HepG2 (cell line): ENCODE measurements around the gene LRIT1. TPM values are rescaled to one million over a fixed set of nuclear protein-coding genes. Genes with fewer than 3 reads are reported as not detected.
A peak's percentile ranks its signal among the peaks of the same experiment; 100 is the strongest.

Source experiments
- ATAC-seq: fragments of 200-7000 bp; cut with Tn5 transposase; 3 replicates; pipeline ENCODE4 v1.9.1; 2020; ENCODE audit warnings: mild to moderate bottlenecking, moderate library complexity
- BruUV-seq: library from RNA; stranded (reverse); fragments of 400-500 nt; replicated peaks from 2 replicates; lab custom pipeline; 2021; lab: Mats Ljungman, UMichigan
- CTCF ChIA-PET: fragments of 300-600 bp; formaldehyde crosslinking; extraction: SDS; loops from one replicate; lab custom pipeline; 2021; ENCODE audit warnings: low total read pairs, inconsistent platforms, low intra/inter-chr PET ratio; lab: Yijun Ruan, JAX
- POLR2A ChIA-PET: fragments of 350-600 bp; sonication (Branson Sonifier 250); formaldehyde crosslinking; loops from one replicate; lab custom pipeline; 2020; ENCODE audit warnings: antibody characterized with exemption, inconsistent platforms; lab: Yijun Ruan, JAX
- DNase-seq: peaks from one replicate; pipeline ENCODE4 v3.0.0-alpha.2; 2015; ENCODE audit warnings: low spot score
- FAIRE-seq: peaks from 3 replicates; lab custom pipeline; 2011; peaks lifted over from hg19 to GRCh38; lab: Jason Lieb, UNC
- H2AFZ ChIP-seq: one replicate; pipeline ENCODE4 v1.6.1; 2011; ENCODE audit warnings: low read length, inconsistent platforms
- H3K27ac ChIP-seq: fragments of 300-600 bp; 3 replicates; pipeline ENCODE4 v1.8.0; 2011; ENCODE audit warnings: mixed run types, mild to moderate bottlenecking, mixed read lengths, low read length, inconsistent platforms; ENCODE audit not compliant: insufficient read depth; ENCODE audit errors: extremely low read length
- H3K27me3 ChIP-seq, 2 experiments: fragments of 200-600 bp in 1 of 2; 2 replicates in 1 of 2; 3 replicates in 1 of 2; pipeline versions ENCODE4 v1.6.0 to v1.8.0; 2011; ENCODE audit warnings: low read length in 2 of 2, mild to moderate bottlenecking in 2 of 2, moderate library complexity in 2 of 2, inconsistent platforms in 1 of 2; ENCODE audit not compliant: insufficient read depth in 2 of 2, control insufficient read depth in 1 of 2
- H3K36me3 ChIP-seq, 2 experiments: fragments of 200-600 bp in 1 of 2; replicated peaks in 1 of 2; 2 replicates in 1 of 2; 3 replicates in 1 of 2; pipeline versions ENCODE4 v1.5.1 to v1.8.0; 2011; ENCODE audit warnings: low read length in 2 of 2, inconsistent platforms in 1 of 2; ENCODE audit not compliant: insufficient read depth in 2 of 2, control insufficient read depth in 1 of 2
- H3K4me1 ChIP-seq: 2 replicates; pipeline ENCODE4 v1.5.1; 2012; ENCODE audit warnings: low read length, inconsistent platforms; ENCODE audit not compliant: insufficient read depth
- H3K4me2 ChIP-seq: 2 replicates; pipeline ENCODE4 v1.6.0; 2011; ENCODE audit warnings: low read depth, low read length, inconsistent platforms
- H3K4me3 ChIP-seq, 3 experiments: fragments of 200-600 bp in 1 of 3; sonication (generic), shearing (Covaris generic) in 1 of 3; replicated peaks in 1 of 3; 2 replicates each; pipeline ENCODE4 v1.5.1; 2011 to 2016; ENCODE audit warnings: low read length in 3 of 3, inconsistent platforms in 2 of 3, low read depth in 2 of 3, mild to moderate bottlenecking in 2 of 3, control low read depth in 1 of 3, mixed read lengths in 1 of 3; ENCODE audit not compliant: insufficient read depth in 1 of 3
- H3K79me2 ChIP-seq: one replicate; pipeline ENCODE4 v1.6.1; 2011; ENCODE audit warnings: low read length, inconsistent platforms; ENCODE audit not compliant: insufficient read depth
- H3K9ac ChIP-seq: 2 replicates; pipeline ENCODE4 v1.6.0; 2011; ENCODE audit warnings: mild to moderate bottlenecking, low read depth, low read length, inconsistent platforms; ENCODE audit not compliant: insufficient read depth
- H3K9me3 ChIP-seq: 2 replicates; pipeline ENCODE4 v1.5.1; 2012; ENCODE audit warnings: mild to moderate bottlenecking, low read length
- H4K20me1 ChIP-seq: 2 replicates; pipeline ENCODE4 v1.6.0; 2011; ENCODE audit warnings: inconsistent platforms, mild to moderate bottlenecking, low read length, moderate library complexity; ENCODE audit not compliant: insufficient read depth
- HNRNPLL ChIP-seq: fragments of 200-400 bp; formaldehyde crosslinking; IDR thresholded peaks from 2 replicates; pipeline ENCODE4 v1.6.1; 2017; ENCODE audit warnings: mild to moderate bottlenecking, low read depth, low read length; ENCODE audit not compliant: poor library complexity, severe bottlenecking
- ZNF296 ChIP-seq: sonication (generic); formaldehyde crosslinking; conservative IDR thresholded peaks from 2 replicates; pipeline ENCODE4 v1.5.0; 2020; ENCODE audit warnings: mild to moderate bottlenecking, missing genetic modification reagents
- WGBS: methylation state at CpG from one replicate; pipeline ENCODE4 v1.1.6; 2017; ENCODE audit warnings: low lambda C conversion rate; 5-methylcytosine and 5-hydroxymethylcytosine counted together
- in situ Hi-C: cut with HindIII; loops from 2 replicates; pipeline ENCODE4 v1.10.0; 2017; ENCODE audit warnings: low pct_unique_long_range_greater_than_20kb; ENCODE audit not compliant: extremely low pct_ligation_motif_present
- intact Hi-C: fragments of 100-400 bp; cut with micrococcal nuclease; formaldehyde crosslinking; loops from one replicate; pipeline ENCODE4 v1.10.0; 2022; ENCODE audit not compliant: unreplicated experiment
- polyA plus RNA-seq, 8 experiments: library from polyadenylated mRNA; depleted of rRNA in 3 of 8; stranded (reverse) in 7 of 8; unstranded in 1 of 8; fragments of >200 nt; fragmentation: Illumina TruSeq in 4 of 8; extraction: Trizol in 4 of 8; gene quantifications; 2 replicates each; pipeline versions ENCODE4 v1.2.1 to v1.2.3, GENCODE V29; 2011 to 2016; ENCODE audit warnings: low read depth in 4 of 8, missing spikeins in 1 of 8, mixed read lengths in 1 of 8; ENCODE audit not compliant: insufficient read depth in 1 of 8
- total RNA-seq, 5 experiments: library from RNA; depleted of rRNA; stranded (reverse); fragments of >200 nt; fragmentation: Illumina TruSeq; extraction: Trizol; gene quantifications; 2 replicates each; pipeline ENCODE4 v1.2.3, GENCODE V29; 2016; ENCODE audit warnings: low read depth in 1 of 5
- TF ChIP-seq, protein P1 (sequence below): IDR thresholded peaks from 2 replicates; pipeline ENCODE4 v1.6.1; 2016
- TF ChIP-seq, protein P2 (sequence below): sonication (generic); formaldehyde crosslinking; IDR thresholded peaks from 2 replicates; pipeline ENCODE4 v1.8.1; 2023; ENCODE audit warnings: missing genetic modification reagents, mild to moderate bottlenecking, borderline replicate concordance
- TF ChIP-seq, protein P3 (sequence below): sonication (generic); formaldehyde crosslinking; IDR thresholded peaks from 2 replicates; pipeline ENCODE4 v1.5.0; 2020; ENCODE audit warnings: mild to moderate bottlenecking, missing genetic modification reagents, borderline replicate concordance

Gene LRIT1
- total and polyA plus RNA-seq, 2 of the 13 experiments (the other 11 are each of a cell fraction or from before 2014, with no cell fraction given), result not detected

DNA sequence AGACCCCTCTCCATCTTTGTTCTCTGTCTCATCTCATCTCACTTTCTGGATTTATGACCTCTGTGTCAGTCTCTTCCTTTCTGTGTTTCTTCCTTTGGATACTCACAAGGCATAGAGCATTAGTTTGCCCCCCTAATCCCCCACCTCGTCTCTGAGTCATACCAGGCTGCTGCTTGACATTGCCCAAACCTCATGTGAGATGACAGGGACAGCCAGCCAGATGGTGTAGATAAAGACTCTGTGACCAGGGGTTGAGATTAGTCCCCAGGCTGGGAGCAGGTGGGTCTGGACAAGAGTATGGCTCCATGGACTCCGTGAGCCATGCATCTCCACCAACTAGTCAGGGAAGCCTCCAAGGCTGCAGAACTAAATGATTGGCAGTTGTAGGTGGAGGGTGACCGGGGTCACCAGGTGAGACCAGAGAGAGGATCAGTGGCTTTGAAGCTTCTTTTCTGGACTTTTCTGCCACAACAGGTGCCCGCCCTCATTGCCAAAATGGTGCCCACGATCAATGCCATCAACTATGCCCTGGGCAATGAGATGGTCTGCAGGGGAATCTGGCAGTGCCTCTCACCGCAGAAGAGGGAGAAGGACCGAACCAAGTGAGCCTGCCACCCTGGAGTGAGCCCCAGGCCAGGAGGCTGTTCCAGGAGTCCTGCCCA is 16.8 kb upstream of the LRIT1 start (continued):
- TF ChIP-seq, protein P1, sequence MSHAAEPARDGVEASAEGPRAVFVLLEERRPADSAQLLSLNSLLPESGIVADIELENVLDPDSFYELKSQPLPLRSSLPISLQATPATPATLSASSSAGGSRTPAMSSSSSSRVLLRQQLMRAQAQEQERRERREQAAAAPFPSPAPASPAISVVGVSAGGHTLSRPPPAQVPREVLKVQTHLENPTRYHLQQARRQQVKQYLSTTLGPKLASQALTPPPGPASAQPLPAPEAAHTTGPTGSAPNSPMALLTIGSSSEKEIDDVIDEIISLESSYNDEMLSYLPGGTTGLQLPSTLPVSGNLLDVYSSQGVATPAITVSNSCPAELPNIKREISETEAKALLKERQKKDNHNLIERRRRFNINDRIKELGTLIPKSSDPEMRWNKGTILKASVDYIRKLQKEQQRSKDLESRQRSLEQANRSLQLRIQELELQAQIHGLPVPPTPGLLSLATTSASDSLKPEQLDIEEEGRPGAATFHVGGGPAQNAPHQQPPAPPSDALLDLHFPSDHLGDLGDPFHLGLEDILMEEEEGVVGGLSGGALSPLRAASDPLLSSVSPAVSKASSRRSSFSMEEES (CRISPR knock-in tag), result no peak
- TF ChIP-seq ZNF296 (CRISPR knock-in tag), result no peak
- TF ChIP-seq, protein P2, sequence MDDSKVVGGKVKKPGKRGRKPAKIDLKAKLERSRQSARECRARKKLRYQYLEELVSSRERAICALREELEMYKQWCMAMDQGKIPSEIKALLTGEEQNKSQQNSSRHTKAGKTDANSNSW (CRISPR knock-in tag), result no peak

DNA sequence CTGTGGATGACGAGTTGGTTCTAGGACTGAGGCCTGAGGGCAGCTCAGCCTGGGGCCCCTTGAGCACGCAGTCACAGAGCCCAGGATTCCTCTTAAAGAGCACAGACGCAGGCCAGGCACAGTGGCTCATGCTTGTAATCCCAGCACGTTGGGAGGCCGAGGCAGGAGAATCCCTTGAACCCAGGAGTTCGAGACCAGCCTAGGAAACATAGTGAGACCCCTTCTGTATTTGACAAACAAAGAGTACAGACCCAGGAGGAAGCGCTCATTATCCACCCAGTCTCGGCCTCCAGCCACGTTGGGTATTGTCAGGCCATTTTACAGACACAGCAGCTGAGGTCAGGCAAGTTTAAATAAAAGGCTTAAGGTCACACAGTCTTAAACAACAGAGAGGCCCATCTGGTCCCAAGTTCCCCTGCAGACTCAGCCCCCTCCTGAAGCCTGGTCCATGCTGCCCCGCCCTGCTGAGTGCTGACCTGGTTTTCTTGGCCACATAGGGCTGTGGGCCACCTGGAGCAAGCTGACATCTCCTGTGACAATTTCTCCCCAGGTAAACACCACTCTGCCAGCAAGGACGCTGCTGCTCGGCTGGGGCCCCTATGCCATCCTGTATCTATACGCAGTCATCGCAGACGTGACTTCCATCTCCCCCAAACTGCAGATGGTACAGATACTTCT is 16.1 kb upstream of the LRIT1 start:
- Histone ChIP-seq H3K27ac (no peak overlapping the region), H2AFZ (no peak overlapping the region), H3K4me3 (0 out of 6 replicates have a peak overlapping the region, but pooled peaks of 1 of the 3 experiments have one; percentile 50), H3K9me3 (no peaks in the 10 kb centered on the region), H3K4me2 (peak overlapping the region; percentile 50; the same call in 1 of the 2 replicates), H4K20me1 (no peaks in the 10 kb centered on the region), H3K27me3 (peaks cover 2 to 6% of the 10 kb centered on the region in 2 experiments; a peak in 4 of 5 replicates), H3K9ac (no peak overlapping the region), H3K36me3 (no peaks in the 10 kb centered on the region), H3K79me2 (no peaks in the 10 kb centered on the region), H3K4me1 (peaks cover 9% of the 10 kb centered on the region)
- DNase-seq (no peak), FAIRE-seq (no peak), ATAC-seq (no peak; the same call in 2 of the 3 replicates)
- in situ Hi-C loops, result no loop called here
- POLR2A ChIA-PET, result no interaction called here
- WGBS, result 74% methylated on average over 10 of the region's 15 CpGs
- TF ChIP-seq, protein P3, sequence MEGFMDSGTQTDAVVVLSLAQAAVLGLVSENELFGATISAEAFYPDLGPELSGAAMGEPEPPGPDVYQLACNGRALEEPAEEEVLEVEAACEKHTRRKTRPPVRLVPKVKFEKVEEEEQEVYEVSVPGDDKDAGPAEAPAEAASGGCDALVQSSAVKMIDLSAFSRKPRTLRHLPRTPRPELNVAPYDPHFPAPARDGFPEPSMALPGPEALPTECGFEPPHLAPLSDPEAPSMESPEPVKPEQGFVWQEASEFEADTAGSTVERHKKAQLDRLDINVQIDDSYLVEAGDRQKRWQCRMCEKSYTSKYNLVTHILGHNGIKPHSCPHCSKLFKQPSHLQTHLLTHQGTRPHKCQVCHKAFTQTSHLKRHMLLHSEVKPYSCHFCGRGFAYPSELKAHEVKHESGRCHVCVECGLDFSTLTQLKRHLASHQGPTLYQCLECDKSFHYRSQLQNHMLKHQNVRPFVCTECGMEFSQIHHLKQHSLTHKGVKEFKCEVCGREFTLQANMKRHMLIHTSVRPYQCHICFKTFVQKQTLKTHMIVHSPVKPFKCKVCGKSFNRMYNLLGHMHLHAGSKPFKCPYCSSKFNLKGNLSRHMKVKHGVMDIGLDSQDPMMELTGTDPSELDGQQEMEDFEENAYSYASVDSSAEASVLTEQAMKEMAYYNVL, result no peak
- peak; percentile 8 for TF ChIP-seq HNRNPLL
- intact Hi-C loops, result loop anchor here (1.0 kb wide), 1 partner anchor 28 kb away; no protein-coding TSS in a partner anchor
- CTCF ChIA-PET, result no interaction called here
- BruUV-seq, result no TSS peak
